Astrocyte of the cerebellum (primary cell): ENCODE measurements around the gene CYTIP.

Source experiments
- DNase-seq: peaks from one replicate; pipeline ENCODE4 v3.0.0-alpha.2; 2011; ENCODE audit warnings: low read depth
- H3K4me3 ChIP-seq: 2 replicates; pipeline ENCODE4 v1.5.1; 2011; ENCODE audit warnings: mild to moderate bottlenecking, low read depth, low read length, moderate library complexity
- CTCF ChIP-seq: IDR thresholded peaks from 2 replicates; pipeline ENCODE4 v1.5.1; 2012; ENCODE audit warnings: low read length, low read depth, moderate library complexity, mild to moderate bottlenecking; ENCODE audit errors: missing control alignments
- in situ Hi-C: cut with HindIII; loops from 2 replicates; pipeline ENCODE4 v1.10.0; 2017; ENCODE audit warnings: low sequenced_read_pairs

The CYTIP gene

GRCh38 chr2:157443795-157444640, at the start of gene CYTIP:
Gene CYTIP, minus strand, starts transcription at chr2:157444089. Its CDS starts 69 bp downstream, at chr2:157444020.
- no peak for DNase-seq
- in situ Hi-C loops = no loop called here
- TF ChIP-seq CTCF = no peak
- H3K4me3 ChIP-seq = no peak within 1 kb of the TSS

GRCh38 chr2:157492189-157492773, 48.4 kb upstream of the CYTIP start:
- in situ Hi-C loops = no loop called here
- DNase-seq = peak; percentile 49
- H3K4me3 ChIP-seq = no peak overlapping the region
- peak; percentile 85 for TF ChIP-seq CTCF

- no peak for TF ChIP-seq CTCF
- in situ Hi-C loops = no loop called here
- H3K4me3 ChIP-seq = no peak overlapping the region
- DNase-seq = no peak
Observed at GRCh38 chr2:157489983-157490382, 46.1 kb upstream of the CYTIP start.

GRCh38 chr2:157488877-157489276, 45.0 kb upstream of the CYTIP start:
- no peak for DNase-seq
- H3K4me3 ChIP-seq = no peak overlapping the region
- no peak for TF ChIP-seq CTCF
- in situ Hi-C loops = no loop called here

GRCh38 chr2:157487747-157488146, 43.9 kb upstream of the CYTIP start:
- no peak for DNase-seq
- no peak for TF ChIP-seq CTCF
- no peak overlapping the region for H3K4me3 ChIP-seq
- in situ Hi-C loops = no loop called here

- no peak for TF ChIP-seq CTCF
- in situ Hi-C loops = no loop called here
Observed at GRCh38 chr2:157487271-157487610, 43.4 kb upstream of the CYTIP start.

More at GRCh38 chr2:157487271-157487610, 43.4 kb upstream of the CYTIP start:
- H3K4me3 ChIP-seq = no peak overlapping the region
- DNase-seq = no peak
